ENCODE results near the gene BHLHE40.

BHLHE40 gene

GRCh38 chr3:4935347-4935746, 43.9 kb upstream of the BHLHE40 start:
- TF ChIP-seq PPARA (CRISPR knock-in tag; IDR thresholded peaks at IDR 0.05; ENCODE audit: borderline replicate concordance) (no peak), ZFP3 (CRISPR knock-in tag; IDR thresholded peaks at IDR 0.05) (no peak), RARB (CRISPR knock-in tag; IDR thresholded peaks at IDR 0.05) (no peak), ZNF70 (CRISPR knock-in tag; IDR thresholded peaks at IDR 0.05) (no peak), ESRRG (CRISPR knock-in tag; IDR thresholded peaks at IDR 0.05) (no peak), CSDC2 (CRISPR knock-in tag; IDR thresholded peaks at IDR 0.05) (no peak), ZNF8 (CRISPR knock-in tag; IDR thresholded peaks at IDR 0.05) (no peak), OSR1 (CRISPR knock-in tag; IDR thresholded peaks at IDR 0.05) (no peak), ZFP30 (CRISPR knock-in tag; IDR thresholded peaks at IDR 0.05) (no peak), TOX (CRISPR knock-in tag; IDR thresholded peaks at IDR 0.05; ENCODE audit: borderline replicate concordance) (no peak), CSRNP3 (CRISPR knock-in tag; IDR thresholded peaks at IDR 0.05) (no peak), ARNTL (CRISPR knock-in tag; IDR thresholded peaks at IDR 0.05; ENCODE audit: borderline replicate concordance, low read depth) (no peak), SNAI2 (CRISPR knock-in tag; IDR thresholded peaks at IDR 0.05) (no peak), TCF4 (CRISPR knock-in tag; IDR thresholded peaks at IDR 0.05; ENCODE audit: borderline replicate concordance) (no peak), CREB5 (CRISPR knock-in tag; IDR thresholded peaks at IDR 0.05; ENCODE audit: low read depth) (no peak), GLIS3 (CRISPR knock-in tag; IDR thresholded peaks at IDR 0.05) (no peak)
- no peak for ATAC-seq

GRCh38 chr3:4936982-4937614, 42.1 kb upstream of the BHLHE40 start:
- TF ChIP-seq ESRRG (CRISPR knock-in tag; IDR thresholded peaks at IDR 0.05) (no peak), CREB5 (CRISPR knock-in tag; IDR thresholded peaks at IDR 0.05; ENCODE audit: low read depth) (no peak), ZFP30 (CRISPR knock-in tag; IDR thresholded peaks at IDR 0.05) (no peak), CSDC2 (CRISPR knock-in tag; IDR thresholded peaks at IDR 0.05) (no peak)

GRCh38 chr3:4938281-4938982, 40.8 kb upstream of the BHLHE40 start:
- TF ChIP-seq PPARA (CRISPR knock-in tag; IDR thresholded peaks at IDR 0.05; ENCODE audit: borderline replicate concordance) (no peak), CSRNP3 (CRISPR knock-in tag; IDR thresholded peaks at IDR 0.05) (no peak), ZFP3 (CRISPR knock-in tag; IDR thresholded peaks at IDR 0.05) (no peak)
- ATAC-seq, result no peak

More at GRCh38 chr3:4936982-4937614, 42.1 kb upstream of the BHLHE40 start:
- no peak for ATAC-seq

GRCh38 chr3:4939276-4939675, 40.0 kb upstream of the BHLHE40 start:
- no peak for ATAC-seq
- TF ChIP-seq ZNF8 (CRISPR knock-in tag; IDR thresholded peaks at IDR 0.05) (no peak), RARB (CRISPR knock-in tag; IDR thresholded peaks at IDR 0.05) (no peak), CSRNP3 (CRISPR knock-in tag; IDR thresholded peaks at IDR 0.05) (no peak), PPARA (CRISPR knock-in tag; IDR thresholded peaks at IDR 0.05; ENCODE audit: borderline replicate concordance) (no peak), CSDC2 (CRISPR knock-in tag; IDR thresholded peaks at IDR 0.05) (no peak), ZC3H10 (CRISPR knock-in tag; IDR thresholded peaks at IDR 0.05) (no peak), TCF4 (CRISPR knock-in tag; IDR thresholded peaks at IDR 0.05; ENCODE audit: borderline replicate concordance) (no peak), OSR1 (CRISPR knock-in tag; IDR thresholded peaks at IDR 0.05) (no peak)
